OCI-LY3 (cell line): ENCODE results near the gene PMF1.

ENCODE experiments used
- H2AFZ ChIP-seq: fragments of 200-600, 300-600 bp; shearing (Covaris generic); 2 replicates; pipeline ENCODE4 v1.6.0; 2014; ENCODE audit warnings: antibody characterized with exemption, low read depth, low read length
- H3K27ac ChIP-seq: fragments of 200-600, 300-600 bp; sonication (generic); 2 replicates; pipeline ENCODE4 v1.5.1; 2014; ENCODE audit warnings: mild to moderate bottlenecking, low read length, moderate library complexity, mixed read lengths
- H3K27me3 ChIP-seq: fragments of 200-600, 300-600 bp; sonication (generic); 2 replicates; pipeline ENCODE4 v1.6.1; 2014; ENCODE audit warnings: low read depth, low read length, mixed read lengths
- H3K36me3 ChIP-seq: fragments of 200-600, 300-600 bp; sonication (generic); replicated peaks from 2 replicates; pipeline ENCODE3; 2014; ENCODE audit warnings: low read depth, low read length, mixed read lengths
- H3K4me1 ChIP-seq: fragments of 300-600, 200-600 bp; sonication (generic); 2 replicates; pipeline ENCODE4 v1.6.1; 2014; ENCODE audit warnings: low read length, mixed read lengths
- H3K4me2 ChIP-seq: fragments of 200-600, 300-600 bp; sonication (generic); 2 replicates; pipeline ENCODE4 v1.6.1; 2014; ENCODE audit warnings: low read length, mixed read lengths
- H3K4me3 ChIP-seq: fragments of 300-600, 200-600 bp; sonication (generic); 2 replicates; pipeline ENCODE4 v1.5.1; 2014; ENCODE audit warnings: antibody characterized with exemption, mild to moderate bottlenecking, low read length, moderate library complexity
- H3K79me2 ChIP-seq: fragments of 300-600, 200-600 bp; shearing (Covaris generic); 2 replicates; pipeline ENCODE4 v1.6.1; 2014; ENCODE audit warnings: mild to moderate bottlenecking, low read length, mixed read lengths
- H3K9ac ChIP-seq: fragments of 300-600, 200-600 bp; shearing (Covaris generic); 2 replicates; pipeline ENCODE4 v1.6.0; 2014; ENCODE audit warnings: mild to moderate bottlenecking, low read length, moderate library complexity
- H3K9me3 ChIP-seq: fragments of 200-600, 300-600 bp; shearing (Covaris generic); 2 replicates; pipeline ENCODE4 v1.6.1; 2014; ENCODE audit warnings: low read length, mixed read lengths; ENCODE audit not compliant: insufficient read depth
- H4K20me1 ChIP-seq: fragments of 200-600, 300-600 bp; sonication (generic); 2 replicates; pipeline ENCODE4 v1.6.1; 2016; ENCODE audit warnings: low read length, mixed read lengths; ENCODE audit not compliant: insufficient read depth
- EZH2phosphoT487 ChIP-seq: fragments of 200-600 bp; shearing (Covaris generic); IDR thresholded peaks from 2 replicates; pipeline ENCODE4 v1.6.1; 2018; ENCODE audit warnings: antibody characterized with exemption, mixed run types, low read depth
- TF ChIP-seq, protein P1 (sequence below): fragments of 200-600, 300-600 bp; sonication (generic); IDR thresholded peaks from 2 replicates; pipeline ENCODE4 v1.5.1; 2014; ENCODE audit warnings: antibody characterized with exemption, low read length, low read depth

The PMF1 gene

DNA sequence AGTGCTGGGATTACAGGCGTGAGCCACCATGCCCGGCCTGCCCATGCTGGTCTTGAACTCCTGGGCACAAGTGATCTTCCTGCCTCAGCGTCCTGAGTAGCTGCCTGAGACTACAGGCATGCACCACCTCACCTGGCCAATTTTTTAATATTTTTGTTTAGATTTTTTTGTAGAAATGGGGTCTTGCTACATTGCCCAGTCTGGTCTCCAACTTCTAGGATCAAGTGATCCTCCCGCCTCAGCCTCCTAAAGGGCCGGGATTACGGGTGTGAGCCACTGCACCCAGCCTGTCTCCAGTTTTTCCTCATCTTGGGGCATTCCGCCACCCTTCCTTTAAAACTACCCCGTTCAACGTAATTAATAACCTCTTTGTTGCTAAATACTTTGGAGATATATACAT, 7.4 kb downstream of the PMF1 start:
- no peaks in the 10 kb centered on the region for H3K9me3 ChIP-seq
- no peaks in the 10 kb centered on the region for H3K27me3 ChIP-seq
- H3K4me2 ChIP-seq, result no peak overlapping the region
- H3K4me3 ChIP-seq, result no peak overlapping the region
- no peak overlapping the region for H3K27ac ChIP-seq
- no peak overlapping the region for H2AFZ ChIP-seq
- no peaks in the 10 kb centered on the region; the same call in 1 of the 2 replicates for H3K79me2 ChIP-seq
- TF ChIP-seq, protein P1, sequence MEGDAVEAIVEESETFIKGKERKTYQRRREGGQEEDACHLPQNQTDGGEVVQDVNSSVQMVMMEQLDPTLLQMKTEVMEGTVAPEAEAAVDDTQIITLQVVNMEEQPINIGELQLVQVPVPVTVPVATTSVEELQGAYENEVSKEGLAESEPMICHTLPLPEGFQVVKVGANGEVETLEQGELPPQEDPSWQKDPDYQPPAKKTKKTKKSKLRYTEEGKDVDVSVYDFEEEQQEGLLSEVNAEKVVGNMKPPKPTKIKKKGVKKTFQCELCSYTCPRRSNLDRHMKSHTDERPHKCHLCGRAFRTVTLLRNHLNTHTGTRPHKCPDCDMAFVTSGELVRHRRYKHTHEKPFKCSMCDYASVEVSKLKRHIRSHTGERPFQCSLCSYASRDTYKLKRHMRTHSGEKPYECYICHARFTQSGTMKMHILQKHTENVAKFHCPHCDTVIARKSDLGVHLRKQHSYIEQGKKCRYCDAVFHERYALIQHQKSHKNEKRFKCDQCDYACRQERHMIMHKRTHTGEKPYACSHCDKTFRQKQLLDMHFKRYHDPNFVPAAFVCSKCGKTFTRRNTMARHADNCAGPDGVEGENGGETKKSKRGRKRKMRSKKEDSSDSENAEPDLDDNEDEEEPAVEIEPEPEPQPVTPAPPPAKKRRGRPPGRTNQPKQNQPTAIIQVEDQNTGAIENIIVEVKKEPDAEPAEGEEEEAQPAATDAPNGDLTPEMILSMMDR, result no peak
- TF ChIP-seq EZH2phosphoT487, result no peak
- no peak overlapping the region for H3K9ac ChIP-seq
- H3K36me3 ChIP-seq, result peaks cover 23% of the 10 kb centered on the region
- H4K20me1 ChIP-seq, result no peaks in the 10 kb centered on the region
- peaks cover 18% of the 10 kb centered on the region for H3K4me1 ChIP-seq

DNA sequence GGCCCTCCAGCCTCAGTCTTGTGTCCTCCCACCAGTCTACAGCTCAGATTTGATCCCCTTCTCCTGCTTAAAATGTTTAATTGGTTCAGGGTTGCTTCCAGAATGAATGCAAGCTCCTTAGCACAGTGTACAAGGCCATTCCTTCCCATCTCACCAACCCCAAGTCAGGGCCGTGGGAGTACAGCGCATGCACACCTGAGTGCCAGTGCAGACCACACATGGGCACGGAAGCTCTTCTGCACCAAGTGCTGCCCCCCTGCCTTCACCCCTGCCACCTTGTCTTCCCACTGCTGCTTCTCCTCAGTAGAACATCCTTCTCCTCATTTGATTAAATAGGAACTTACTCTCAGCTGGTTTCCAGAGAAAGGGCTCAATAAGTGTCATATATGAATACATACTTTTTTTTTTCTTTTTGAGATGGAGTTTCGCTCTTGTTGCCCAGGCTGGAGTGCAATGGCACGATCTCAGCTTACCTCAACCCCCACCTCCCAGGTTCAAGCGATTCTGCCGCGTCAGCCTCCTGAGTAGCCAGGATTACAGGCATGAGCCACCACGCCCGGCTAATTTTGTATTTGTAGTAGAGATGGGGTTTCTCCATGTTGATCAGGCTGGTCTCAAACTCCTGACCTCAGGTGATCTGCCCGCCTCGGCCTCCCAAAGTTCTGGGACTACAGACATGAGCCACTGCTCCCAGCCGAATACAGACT, 9.3 kb downstream of the PMF1 start:
- Histone ChIP-seq H3K4me2 (no peak overlapping the region), H3K27me3 (no peaks in the 10 kb centered on the region), H3K4me3 (no peak overlapping the region), H3K4me1 (peaks cover 37% of the 10 kb centered on the region), H3K9me3 (no peaks in the 10 kb centered on the region), H3K36me3 (peaks cover 23% of the 10 kb centered on the region), H3K9ac (no peak overlapping the region), H4K20me1 (no peaks in the 10 kb centered on the region), H3K27ac (no peak overlapping the region), H3K79me2 (no peaks in the 10 kb centered on the region), H2AFZ (no peak overlapping the region)
- TF ChIP-seq EZH2phosphoT487, result no peak
- TF ChIP-seq, protein P1, result no peak

DNA sequence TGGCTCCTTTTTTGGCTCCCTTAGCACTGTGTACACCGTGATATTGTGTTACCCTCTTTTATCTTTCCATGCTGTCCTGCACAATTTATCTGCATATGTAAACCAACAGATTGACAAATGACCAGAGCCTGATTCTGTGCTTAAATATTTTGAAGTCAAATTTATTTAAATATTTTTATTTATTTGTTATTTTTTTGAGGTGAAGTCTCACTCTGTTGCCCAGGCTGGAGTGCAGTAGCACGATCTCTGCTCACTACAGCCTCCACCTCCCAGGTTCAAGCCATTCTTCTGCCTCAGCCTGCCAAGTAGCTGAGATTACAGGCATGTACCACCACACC, 12.8 kb downstream of the PMF1 start:
- Histone ChIP-seq H3K36me3 (peaks cover 29% of the 10 kb centered on the region), H3K4me1 (peaks cover 25% of the 10 kb centered on the region), H3K4me3 (no peak overlapping the region), H2AFZ (no peak overlapping the region), H3K9ac (no peak overlapping the region), H3K9me3 (no peaks in the 10 kb centered on the region), H3K4me2 (peak overlapping the region; percentile 10), H3K27me3 (no peaks in the 10 kb centered on the region), H3K27ac (peak overlapping the region; percentile 80), H4K20me1 (0 out of 2 replicates have a peak, but pooled peaks cover 6% of the 10 kb centered on the region), H3K79me2 (no peaks in the 10 kb centered on the region)
- no peak for TF ChIP-seq EZH2phosphoT487
- TF ChIP-seq, protein P1, result no peak

DNA sequence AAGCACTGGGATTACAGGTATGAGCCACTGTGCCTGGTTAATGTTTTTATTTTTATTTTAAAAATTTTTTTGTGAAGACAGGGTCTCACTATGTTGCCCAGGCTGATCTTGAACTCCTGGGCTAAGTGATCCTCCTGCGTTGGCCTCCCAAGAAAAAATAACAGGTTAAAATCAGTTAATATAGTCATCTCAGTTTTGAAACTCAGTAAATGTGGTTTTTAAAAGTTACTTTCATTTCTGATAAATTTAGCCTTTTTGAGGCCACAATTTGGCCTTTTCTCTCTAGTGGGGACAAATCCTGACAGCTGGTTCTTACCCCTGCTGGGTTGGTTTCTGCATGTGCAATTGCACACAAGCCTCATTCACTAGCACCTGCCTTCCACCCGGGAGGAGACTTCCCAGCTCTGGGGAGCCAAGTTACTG, 13.3 kb downstream of the PMF1 start:
- Histone ChIP-seq H3K4me1 (peaks cover 25% of the 10 kb centered on the region), H3K79me2 (no peaks in the 10 kb centered on the region), H3K9me3 (no peaks in the 10 kb centered on the region), H3K27ac (peak overlapping the region; percentile 80), H3K36me3 (peaks cover 27% of the 10 kb centered on the region), H3K27me3 (no peaks in the 10 kb centered on the region), H3K9ac (no peak overlapping the region), H3K4me3 (no peak overlapping the region), H4K20me1 (0 out of 2 replicates have a peak, but pooled peaks cover 6% of the 10 kb centered on the region), H2AFZ (no peak overlapping the region), H3K4me2 (peak overlapping the region; percentile 36)
- TF ChIP-seq EZH2phosphoT487, result no peak
- TF ChIP-seq, protein P1, result no peak
